ENCODE measurements around the gene LETM1.

Gene LETM1

DNA sequence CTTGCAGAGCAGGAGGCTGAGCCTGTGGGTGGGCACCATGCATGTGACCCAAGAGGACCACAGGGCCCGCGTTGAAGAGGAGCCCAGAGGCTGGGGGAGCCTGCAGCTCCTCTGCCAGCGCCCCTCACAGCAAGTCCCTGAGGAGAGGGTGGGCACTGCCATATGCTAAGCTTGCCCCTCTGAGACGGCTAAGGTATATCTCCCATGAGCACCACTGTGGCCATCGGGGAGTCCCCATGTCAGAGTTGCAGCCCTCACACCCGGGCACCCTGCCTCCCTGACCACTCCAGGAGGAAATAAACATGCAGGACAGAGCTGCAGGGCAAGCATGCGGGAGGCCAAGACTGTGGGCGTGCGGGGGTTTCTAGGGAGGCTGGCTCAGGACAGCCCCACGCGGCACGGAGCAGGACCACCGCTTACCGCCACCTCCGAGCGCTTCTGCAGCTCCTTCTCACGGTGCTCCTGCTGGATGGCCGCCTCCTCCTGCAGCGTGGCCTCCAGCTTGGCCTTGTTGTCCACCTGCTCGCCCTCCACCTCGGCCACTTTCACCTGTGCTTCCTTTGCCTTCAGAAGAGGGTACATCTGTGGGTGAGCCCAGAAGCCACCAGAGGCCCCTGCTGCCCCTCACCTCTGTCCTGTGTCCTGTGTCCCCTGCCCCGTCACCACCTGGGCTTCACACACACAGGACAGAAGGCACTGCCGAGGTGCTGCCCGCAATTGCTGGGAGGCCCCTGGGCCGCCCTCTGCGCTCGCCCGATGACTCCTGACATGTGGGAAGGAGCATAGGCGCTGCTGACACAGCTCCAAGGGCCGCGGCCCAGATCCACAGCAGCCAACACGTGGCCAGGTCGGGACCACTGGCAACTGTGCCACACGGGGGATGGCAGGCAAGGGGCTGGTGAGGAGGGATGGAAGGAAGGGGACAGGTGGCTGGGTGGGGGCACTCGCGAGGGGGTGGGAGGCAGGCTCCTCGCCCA lies 33.1 kb downstream of the LETM1 start:
- no peak for DNase-seq

DNA sequence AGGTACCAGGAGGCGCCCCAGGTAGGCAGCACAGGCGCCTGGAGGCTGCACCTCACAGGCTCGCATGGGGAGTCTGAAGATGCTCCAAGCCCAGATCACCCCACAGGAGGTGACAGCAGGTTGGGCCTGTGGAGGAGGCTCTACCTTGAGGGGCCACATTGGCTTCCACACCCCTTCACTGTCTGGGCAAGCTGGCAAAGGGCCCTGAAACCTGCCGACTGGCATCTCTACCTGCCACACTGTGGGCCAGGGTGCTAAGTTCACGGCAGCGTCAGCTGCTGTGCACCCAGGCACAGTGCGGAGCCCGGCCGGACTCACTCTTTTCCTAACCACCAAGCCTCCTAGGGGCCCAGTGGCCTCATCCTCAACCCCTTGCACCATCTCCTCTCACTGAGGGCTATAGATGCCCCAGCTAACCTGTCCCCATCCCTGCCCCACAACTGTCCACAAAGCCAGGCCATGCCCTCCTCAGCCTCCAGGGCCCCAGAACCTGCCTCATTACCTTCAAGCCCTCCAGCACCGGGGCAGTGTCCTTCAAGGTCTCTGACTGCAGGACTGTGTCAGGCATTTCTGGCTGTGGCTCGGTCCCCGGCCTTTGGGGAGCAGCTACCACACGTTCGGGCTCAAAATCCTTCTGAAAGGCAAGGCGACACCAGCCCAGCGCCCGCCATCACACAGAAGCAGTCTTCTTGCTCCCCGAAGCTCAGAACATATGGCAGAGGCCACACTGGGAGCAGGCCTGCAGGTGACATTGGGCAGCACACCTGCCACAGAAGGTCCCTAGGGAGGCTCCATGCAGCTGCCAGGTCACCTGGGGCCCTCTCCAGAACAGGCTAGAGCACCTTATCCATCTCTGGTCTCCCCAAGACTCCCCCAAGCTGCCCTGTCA lies 34.0 kb downstream of the LETM1 start:
- DNase-seq: no peak

DNA sequence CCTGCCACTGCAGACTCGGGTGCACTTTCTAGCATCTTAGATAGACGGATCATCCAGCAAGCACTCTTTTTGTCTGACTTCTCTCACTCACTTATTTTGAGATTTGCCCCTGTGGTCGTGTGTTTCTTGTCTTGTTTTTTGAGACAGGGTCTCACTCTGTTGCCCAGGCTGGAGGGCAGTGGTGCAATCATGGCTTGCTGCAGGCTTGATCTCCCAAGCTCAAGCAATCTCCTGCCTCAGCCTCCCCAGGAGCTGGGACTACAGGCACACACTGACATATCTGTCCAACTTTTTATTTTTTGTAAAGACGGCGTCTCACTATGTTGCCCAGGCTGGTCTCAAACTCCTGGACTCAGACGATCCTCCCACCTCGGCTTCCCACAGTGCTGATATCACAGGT lies 36.1 kb downstream of the LETM1 start:
- DNase-seq: no peak

DNA sequence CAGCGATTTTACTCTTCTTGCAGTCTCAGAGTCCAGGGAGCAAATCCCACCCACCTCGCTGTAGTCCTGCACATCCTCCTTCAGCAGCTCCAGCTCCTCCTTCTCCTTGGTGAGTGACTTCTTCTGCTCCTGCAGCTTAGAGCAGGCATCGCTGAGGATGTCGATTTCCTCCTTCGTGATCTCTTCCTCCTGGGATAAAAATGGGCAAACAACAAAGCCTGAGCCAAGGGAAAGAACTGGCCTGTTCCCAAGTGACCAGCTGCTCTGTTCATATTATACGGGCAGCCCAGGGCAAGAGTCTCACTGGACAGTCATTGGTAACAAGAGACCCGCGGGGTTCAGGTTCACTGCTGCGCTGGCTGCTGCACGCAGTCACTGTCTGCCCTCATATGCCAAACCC lies 36.7 kb downstream of the LETM1 start:
- no peak for DNase-seq

DNA sequence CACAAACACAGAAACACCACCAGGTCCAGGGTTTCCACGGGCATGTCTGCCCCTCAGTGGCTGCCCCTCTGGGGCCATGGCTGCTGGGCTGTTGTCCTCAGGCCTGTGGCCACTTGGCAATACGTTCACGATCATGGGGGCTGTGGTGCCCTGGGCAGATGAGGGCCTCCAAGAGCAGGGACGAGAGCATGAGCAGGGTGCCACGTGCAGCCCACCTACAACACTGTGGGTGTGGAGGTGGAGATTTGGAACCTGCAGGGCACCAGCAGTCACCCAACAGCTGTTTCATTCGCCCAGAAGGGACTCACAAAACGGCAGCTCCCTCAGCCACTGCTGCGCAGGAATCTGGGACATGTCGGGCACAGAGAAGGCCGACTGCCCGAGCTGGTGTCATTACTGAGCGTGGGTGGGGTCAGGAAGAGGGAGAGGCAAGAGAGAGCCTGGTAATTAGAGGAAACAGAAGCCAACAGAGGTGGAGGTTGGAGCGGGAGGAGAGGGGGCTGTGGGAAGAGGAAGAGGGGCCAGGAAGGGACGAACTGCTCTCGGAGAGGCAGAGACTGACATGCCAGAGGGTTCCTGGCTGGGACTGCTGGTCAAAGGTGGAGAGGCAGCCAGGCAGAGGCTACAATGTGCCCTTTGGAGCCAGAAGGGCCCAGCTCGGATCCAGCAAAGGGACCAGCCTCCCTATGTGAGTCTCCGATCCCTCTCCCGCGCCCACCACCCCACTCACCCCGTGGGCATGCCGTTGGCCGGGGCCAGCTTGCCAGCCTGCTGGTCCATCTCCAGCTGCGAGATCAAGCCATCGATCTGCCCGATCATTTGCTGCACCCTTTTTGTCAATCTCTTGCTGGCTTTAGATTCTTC lies 39.7 kb downstream of the LETM1 start:
- no peak for DNase-seq

DNA sequence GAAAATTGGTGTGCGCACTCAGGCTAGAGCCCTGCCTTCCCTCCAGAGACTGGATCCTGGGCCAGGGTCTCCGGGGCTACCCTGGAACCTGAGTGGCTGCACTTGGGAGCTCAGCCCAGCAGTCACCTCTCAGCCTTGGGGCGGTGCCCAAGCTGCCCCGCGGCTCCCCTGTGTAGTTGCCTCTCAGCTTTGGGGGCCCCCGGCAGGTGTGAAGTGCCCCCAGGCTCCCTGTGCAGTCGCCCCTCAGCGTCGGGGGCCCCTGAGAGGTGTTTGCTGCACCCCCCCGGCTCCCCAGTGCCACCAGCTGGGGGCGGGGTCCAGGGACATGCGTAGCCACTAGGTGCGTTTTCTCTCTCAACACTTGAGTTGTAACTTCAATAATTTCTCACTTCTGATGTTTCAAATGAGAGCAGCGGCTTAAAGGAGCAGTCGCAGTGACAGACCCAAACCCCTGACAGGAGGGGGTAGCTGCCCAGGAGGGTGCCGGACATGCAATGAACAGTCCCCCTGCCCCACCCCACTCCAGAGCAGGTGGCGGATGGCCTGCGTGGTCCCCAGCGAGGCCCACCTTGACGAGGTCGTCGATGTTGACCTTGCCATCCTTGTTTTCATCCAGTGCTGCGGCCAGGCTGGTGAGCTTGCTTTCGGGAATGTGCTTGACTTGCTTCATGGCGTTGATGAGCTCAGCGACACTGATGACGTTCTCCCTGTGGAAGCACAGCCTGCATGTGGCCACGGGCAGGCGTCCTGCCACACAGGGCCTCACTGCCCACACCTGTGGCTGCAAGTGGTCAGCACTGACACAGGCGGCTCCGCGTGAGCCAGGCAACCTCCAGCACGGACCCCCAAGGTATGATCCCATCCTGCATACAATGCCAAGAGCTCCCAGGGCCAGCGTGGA lies 40.6 kb downstream of the LETM1 start:
- no peak for DNase-seq

DNA sequence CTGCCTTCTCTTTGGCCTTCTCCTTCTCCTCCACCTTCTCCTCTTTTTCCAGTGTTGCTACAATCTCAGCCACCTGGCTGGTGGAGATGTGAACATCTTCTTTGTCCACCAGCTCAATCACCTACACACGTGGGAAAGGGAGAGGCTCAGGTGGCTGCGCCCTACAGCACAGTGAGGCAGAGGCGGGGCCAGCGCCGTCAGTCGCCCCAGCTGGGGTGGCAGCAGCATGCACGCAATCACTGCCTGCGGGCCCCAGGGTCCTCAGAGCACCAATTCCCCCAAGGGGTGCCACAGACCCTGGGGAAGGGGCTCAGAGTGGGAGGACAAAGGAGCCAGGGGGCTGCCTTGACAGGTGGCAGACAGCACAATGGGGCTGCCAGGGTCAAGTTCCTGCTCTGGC lies 41.5 kb downstream of the LETM1 start:
- DNase-seq: no peak

DNA sequence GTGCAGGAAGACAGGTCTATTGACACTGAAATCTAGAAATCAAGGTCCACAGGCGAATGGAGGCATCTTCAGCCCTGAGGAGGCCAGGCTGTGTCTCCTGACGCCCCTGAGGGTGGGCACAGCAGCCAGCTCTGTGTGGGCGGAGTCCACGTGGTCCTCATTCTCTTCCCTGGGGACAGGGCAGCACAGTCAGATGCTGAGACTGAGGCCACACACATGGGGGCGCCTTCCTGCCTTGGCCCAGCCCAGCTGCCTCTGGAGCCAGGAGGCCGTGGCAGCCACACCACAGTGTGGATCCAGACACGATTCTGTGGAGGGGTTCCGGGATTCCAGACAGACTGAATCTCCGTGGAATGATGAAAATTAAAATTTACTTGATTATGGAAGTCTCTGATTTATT lies 42.0 kb downstream of the LETM1 start:
- no peak for DNase-seq

DNA sequence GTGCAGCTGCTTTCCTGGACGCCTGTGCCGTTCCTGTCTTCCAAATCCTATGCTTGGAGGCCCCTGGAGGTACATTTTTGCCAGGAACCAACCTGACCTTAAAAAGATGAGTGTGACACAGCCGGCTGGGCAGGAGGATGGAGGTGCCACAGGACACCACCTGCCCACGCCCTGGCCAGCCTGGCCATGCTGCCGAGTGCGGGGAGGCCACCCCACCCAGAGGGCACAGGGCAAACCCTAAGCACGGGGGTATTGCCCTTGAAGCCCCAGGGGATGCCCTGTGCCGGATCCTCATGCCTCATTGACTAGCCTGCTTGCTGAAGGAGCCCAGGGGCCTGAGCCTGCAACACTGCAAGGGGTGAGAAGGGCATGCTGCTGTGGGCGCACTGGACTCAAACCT lies 42.7 kb downstream of the LETM1 start:
- DNase-seq: no peak

DNA sequence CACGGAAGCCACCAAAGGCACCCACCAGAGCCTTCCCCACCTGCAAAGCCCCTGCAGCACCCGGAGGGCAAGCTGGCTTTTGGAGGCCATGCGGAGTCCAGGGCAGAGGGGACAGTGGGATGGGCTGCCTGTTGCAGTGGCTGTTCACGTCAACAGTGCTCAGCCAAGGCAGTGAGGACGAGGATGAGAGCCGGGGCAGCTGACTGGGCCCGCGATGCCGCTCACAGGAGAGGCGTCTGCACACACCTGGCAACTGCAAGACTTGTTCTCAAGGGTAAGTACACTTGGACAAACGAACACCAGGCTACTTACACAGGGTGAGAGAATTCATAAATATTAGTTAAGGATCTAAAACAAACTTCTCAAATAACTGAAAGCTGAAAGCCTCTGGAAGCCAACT lies 43.2 kb downstream of the LETM1 start:
- no peak for DNase-seq

DNA sequence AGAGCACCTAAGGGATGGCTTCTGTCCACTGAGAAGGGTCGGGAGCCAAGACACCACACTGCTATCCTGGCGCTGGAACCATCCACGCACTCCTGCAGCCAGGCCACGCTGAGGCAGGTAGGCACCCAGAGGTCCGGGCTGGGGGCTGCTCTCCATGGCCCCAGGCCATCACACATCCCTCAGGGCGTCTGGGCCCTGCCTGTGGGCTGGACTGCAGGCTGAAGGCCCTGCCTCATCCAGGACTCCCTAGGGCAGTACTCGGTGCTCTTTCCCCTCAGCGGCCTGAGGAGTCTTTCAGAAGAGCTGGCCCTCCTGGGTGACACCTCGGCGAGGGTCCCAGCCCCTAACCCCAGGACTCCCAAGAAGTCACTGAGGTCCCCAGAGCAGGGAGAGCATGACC lies 45.2 kb downstream of the LETM1 start:
- DNase-seq: no peak

DNA sequence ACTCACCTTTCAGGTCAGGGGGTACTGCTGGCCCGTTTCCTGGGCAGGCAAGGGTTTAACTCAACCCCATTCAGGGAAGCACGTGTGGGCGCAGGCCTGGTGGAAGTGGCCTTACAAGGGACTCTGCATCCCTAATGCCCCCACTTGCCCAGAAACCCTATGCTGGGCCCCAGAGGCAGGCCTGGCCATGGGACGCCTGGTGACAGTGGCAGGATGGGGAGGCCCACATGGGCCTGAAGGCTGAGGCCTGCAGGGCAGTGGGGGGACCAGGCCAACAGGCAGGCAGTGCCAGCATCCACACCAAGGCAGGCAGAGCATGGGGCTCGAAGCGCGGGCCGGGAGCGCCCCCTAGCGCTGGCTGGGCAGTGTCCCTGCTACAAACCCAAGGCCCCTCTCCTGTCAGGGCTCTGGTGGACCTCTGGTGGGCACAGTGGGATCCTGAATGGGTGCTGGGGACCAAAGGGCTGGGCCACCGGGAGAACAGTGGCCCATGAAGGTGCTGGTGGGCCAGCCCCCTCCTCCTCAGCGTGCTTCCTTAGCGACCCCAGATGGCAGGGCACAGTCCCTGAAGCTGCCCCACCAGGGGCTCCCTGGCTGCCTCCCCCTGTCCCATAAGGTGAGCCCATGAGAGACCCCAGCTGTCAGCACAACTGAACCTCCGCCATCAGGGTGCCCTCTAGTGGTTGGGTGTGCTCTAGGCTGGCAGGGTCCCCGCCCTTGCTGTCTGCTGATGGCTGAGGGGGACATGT lies 46.0 kb downstream of the LETM1 start:
- DNase-seq: peak; percentile 14 to 58 (median 34)

DNA sequence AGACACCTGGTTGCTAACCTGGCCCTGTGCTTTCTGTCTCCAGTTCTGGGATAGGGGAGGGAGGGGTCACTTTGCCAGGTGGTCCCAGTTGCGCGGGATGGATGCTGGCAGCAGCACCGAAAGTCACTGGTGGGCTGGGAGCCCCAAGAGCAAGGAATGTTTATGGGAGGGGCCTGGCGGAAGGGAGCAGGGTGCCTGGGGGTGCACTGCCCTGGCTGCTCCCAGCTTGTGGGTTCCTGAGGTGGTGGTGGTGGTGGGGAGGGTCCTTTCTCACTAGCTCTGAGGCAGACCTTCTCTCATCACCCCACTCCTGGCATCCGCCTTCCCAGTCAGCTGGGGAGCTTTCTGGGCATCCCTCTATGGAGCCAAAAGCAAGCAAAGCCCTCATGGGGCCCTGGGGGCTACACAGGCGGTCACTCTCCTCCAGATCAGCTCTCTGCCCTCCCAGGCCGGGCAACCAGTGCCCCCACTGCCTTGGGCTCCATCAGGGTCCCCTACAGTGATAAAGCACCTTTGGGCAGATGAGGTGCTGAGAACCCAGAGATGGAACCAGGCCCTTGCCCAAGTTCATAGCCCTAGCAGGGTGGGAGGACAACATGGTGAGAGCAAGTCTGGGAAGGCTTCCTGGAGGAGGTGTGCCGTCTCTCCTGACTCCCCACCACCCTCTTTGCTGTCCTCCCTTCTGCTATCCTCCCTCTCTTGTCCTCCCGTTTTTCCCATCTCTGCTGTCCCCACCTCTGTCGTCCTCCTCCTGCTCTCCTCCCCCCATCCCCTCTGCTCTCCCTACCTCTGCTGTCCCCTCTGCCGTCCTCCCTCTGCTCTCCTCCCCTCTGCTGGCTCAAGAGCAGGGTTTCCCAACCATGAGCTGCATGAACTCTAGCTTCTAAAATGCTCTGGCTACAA lies 46.9 kb downstream of the LETM1 start:
- DNase-seq: no peak

DNA sequence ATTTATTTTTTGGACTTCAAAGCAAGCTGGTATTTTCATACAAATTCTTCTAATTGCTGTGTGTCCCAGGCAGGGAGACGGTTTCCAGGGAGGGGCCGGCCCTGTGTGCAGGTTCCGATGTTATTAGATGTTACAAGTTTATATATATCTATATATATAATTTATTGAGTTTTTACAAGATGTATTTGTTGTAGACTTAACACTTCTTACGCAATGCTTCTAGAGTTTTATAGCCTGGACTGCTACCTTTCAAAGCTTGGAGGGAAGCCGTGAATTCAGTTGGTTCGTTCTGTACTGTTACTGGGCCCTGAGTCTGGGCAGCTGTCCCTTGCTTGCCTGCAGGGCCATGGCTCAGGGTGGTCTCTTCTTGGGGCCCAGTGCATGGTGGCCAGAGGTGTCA lies 47.6 kb downstream of the LETM1 start:
- no peak for DNase-seq

DNA sequence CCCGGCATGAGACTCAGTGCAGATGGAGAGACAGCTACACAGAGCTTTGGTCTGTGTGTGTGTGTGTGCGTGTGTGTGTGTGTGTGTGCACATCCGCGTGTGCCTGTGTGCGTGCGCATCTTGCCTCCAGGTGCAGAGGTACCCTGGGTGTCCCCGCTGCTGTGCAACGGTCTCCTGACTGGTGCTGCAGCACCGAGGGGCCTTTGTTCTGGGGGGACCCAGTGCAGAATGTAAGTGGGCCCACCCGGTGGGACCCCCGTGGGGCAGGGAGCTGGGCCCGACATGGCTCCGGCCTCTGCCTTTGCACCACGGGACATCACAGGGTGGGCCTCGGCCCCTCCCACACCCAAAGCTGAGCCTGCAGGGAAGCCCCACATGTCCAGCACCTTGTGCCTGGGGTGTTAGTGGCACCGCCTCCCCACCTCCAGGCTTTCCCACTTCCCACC lies 48.6 kb downstream of the LETM1 start:
- no peak for DNase-seq

DNA sequence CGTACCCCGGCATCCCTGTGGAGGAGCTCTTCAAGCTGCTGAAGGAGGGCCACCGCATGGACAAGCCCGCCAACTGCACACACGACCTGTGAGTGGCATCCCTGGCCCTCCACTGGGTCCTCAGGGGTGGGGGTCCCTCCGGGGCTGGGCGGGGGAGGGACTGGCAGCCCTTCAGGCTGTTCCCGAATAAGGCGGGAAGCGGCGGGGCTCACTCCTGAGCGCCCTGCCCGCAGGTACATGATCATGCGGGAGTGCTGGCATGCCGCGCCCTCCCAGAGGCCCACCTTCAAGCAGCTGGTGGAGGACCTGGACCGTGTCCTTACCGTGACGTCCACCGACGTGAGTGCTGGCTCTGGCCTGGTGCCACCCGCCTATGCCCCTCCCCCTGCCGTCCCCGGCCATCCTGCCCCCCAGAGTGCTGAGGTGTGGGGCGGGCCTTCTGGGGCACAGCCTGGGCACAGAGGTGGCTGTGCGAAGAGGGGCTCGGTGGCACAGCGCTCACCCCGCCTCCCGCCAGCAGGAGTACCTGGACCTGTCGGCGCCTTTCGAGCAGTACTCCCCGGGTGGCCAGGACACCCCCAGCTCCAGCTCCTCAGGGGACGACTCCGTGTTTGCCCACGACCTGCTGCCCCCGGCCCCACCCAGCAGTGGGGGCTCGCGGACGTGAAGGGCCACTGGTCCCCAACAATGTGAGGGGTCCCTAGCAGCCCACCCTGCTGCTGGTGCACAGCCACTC lies 49.2 kb downstream of the LETM1 start:
- no peak for DNase-seq

DNA sequence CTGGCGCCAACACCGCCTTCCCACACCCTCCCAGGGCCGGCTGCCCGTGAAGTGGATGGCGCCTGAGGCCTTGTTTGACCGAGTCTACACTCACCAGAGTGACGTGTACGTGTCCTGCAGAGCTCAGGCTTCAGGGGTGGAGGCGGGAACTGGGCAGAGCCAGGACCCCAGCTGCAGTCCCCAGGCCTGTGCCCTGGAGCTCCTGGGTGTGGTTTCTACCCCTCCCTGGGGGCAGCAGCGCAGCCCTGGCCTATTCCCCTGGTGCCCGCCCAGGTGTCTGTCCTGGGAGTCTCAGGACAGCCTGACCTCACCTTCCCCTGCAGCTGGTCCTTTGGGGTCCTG lies 49.8 kb downstream of the LETM1 start:
- no peak for DNase-seq

DNA sequence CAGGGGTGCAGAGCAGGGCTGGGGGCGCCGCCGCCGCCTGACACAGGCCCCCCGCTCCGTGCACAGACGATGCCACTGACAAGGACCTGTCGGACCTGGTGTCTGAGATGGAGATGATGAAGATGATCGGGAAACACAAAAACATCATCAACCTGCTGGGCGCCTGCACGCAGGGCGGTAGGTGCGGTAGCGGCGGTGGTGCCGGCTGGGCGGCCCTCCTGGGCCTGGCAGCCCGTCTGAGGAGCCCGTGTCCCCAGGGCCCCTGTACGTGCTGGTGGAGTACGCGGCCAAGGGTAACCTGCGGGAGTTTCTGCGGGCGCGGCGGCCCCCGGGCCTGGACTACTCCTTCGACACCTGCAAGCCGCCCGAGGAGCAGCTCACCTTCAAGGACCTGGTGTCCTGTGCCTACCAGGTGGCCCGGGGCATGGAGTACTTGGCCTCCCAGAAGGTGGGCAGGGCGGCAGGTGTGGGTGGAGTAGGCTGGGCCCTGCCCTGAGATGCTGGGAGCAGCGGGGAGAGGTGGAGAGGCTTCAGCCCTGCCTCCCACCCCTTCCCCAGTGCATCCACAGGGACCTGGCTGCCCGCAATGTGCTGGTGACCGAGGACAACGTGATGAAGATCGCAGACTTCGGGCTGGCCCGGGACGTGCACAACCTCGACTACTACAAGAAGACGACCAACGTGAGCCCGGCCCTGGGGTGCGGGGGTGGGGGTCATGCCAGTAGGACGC lies 50.3 kb downstream of the LETM1 start:
- DNase-seq: no peak
